ENCODE results near the gene NSD1. TPM values are rescaled to one million over a fixed set of nuclear protein-coding genes. Genes with fewer than 3 reads are reported as not detected.

The NSD1 gene
- total RNA-seq, 1 donor, result 53.2 TPM

DNA sequence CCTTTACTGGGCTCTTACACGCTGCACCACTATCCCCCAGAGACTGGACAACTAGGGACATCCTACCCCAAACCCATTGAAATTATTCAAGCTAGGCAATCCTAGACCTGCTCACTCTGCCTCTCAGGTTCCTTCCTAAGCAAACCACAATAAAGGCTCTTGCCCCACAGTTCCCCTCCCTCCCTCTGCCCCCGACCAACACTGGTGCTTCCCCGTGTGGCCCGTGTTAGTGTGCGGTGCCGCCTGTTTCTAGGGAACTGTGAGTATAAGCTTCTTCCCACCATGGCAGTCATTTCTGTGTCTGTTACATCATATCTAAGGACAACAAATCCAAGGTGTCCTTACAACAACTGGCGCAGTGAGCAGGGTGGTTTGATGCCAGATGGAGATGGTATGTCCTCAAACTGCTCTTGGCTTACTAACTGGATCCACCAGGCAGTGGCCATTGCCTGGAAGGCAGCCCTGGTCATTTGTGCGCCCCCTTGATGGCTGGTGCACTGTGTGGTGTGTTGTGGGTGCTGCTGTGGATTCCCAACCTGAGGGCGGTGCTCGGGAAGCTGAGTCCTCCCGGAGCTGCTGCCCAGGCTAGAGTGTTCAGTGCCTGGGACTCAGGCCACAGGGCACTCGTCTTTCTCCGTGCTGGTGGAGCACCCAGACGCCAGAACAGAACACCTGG, 186.5 kb downstream of the NSD1 start:
- peaks cover 2% of the 10 kb centered on the region for H3K79me2 ChIP-seq (ENCODE audit: insufficient read depth, low read length)
- H2AFZ ChIP-seq (ENCODE audit: low read length), result no peak overlapping the region
- H3K4me1 ChIP-seq (ENCODE audit: insufficient read depth, low read length), result no peaks in the 10 kb centered on the region
- TF ChIP-seq, protein P1, sequence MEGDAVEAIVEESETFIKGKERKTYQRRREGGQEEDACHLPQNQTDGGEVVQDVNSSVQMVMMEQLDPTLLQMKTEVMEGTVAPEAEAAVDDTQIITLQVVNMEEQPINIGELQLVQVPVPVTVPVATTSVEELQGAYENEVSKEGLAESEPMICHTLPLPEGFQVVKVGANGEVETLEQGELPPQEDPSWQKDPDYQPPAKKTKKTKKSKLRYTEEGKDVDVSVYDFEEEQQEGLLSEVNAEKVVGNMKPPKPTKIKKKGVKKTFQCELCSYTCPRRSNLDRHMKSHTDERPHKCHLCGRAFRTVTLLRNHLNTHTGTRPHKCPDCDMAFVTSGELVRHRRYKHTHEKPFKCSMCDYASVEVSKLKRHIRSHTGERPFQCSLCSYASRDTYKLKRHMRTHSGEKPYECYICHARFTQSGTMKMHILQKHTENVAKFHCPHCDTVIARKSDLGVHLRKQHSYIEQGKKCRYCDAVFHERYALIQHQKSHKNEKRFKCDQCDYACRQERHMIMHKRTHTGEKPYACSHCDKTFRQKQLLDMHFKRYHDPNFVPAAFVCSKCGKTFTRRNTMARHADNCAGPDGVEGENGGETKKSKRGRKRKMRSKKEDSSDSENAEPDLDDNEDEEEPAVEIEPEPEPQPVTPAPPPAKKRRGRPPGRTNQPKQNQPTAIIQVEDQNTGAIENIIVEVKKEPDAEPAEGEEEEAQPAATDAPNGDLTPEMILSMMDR (IDR thresholded peaks at IDR 0.05; ENCODE audit: extremely low read depth, low read depth, low read length), result no peak
- no peak overlapping the region for H3K27ac ChIP-seq (ENCODE audit: low read depth, low read length)
- H4K20me1 ChIP-seq (ENCODE audit: insufficient read depth, low read length), result peaks cover 12% of the 10 kb centered on the region
- no peaks in the 10 kb centered on the region for H3K27me3 ChIP-seq (ENCODE audit: insufficient read depth, low read length)
- no peak overlapping the region for H3K4me2 ChIP-seq (ENCODE audit: insufficient read depth, low read length)
- no peaks in the 10 kb centered on the region for H3K36me3 ChIP-seq (ENCODE audit: insufficient read depth, low read length)
- no peaks in the 10 kb centered on the region for H3K9me3 ChIP-seq (ENCODE audit: low read depth, low read length)
- H3K4me3 ChIP-seq (ENCODE audit: insufficient read depth, low read length), result no peak overlapping the region
- peak; percentile 3 for DNase-seq (ENCODE audit: insufficient read length, low spot score, missing footprints)

DNA sequence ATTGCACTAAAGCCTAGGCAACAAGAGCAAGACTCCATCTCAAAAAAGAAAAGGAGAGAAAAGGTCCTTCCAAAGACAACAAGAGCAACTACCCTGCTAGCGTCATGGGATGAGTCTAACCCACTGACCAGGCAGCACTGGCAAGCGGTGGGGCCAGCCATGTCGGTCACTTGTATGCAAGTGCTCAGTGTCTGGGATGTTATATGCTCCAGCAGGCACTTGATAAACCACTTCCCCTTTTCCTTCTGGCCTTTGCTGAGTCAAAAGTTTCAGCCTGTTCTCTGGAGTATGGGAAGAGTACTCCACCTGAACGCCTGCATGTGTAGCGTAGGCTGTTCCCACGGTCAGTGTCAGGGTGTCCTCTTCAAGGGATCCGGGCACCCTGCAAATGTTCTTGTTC, 187.3 kb downstream of the NSD1 start:
- Histone ChIP-seq H3K4me1 (ENCODE audit: insufficient read depth, low read length) (peaks cover 2% of the 10 kb centered on the region), H3K79me2 (ENCODE audit: insufficient read depth, low read length) (peaks cover 2% of the 10 kb centered on the region), H3K27ac (ENCODE audit: low read depth, low read length) (no peak overlapping the region), H4K20me1 (ENCODE audit: insufficient read depth, low read length) (peaks cover 12% of the 10 kb centered on the region), H2AFZ (ENCODE audit: low read length) (no peak overlapping the region), H3K4me3 (ENCODE audit: insufficient read depth, low read length) (no peak overlapping the region), H3K27me3 (ENCODE audit: insufficient read depth, low read length) (no peaks in the 10 kb centered on the region), H3K9me3 (ENCODE audit: low read depth, low read length) (no peaks in the 10 kb centered on the region), H3K36me3 (ENCODE audit: insufficient read depth, low read length) (no peaks in the 10 kb centered on the region), H3K4me2 (ENCODE audit: insufficient read depth, low read length) (no peak overlapping the region)
- TF ChIP-seq, protein P1 (IDR thresholded peaks at IDR 0.05; ENCODE audit: extremely low read depth, low read depth, low read length), result no peak
- peak; percentile 31 for DNase-seq (ENCODE audit: insufficient read length, low spot score, missing footprints)

DNA sequence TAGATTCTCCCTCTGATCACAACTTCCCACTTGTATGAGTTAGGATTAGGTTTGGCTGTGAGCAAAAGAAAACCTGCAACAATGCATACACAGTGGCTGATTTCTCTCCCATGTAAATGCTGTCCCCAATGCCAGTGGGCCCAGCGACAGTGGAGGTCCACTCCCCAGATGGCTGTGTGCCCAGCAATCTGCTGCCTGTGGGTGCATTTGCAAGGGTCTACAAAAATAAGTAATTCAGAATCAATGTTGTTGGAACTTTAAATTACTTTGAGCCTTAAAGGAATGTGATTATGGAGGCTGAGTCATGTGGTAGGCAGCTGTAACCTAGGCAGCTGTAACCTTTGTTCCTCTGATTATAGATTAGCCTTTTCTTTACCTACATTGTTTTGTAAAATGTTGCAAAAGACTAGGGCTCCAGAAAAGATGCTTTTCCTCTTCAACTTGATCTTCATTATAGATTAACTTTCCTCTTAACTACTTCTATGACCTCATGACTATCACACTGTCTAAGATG, 192.4 kb downstream of the NSD1 start:
- H3K4me1 ChIP-seq (ENCODE audit: insufficient read depth, low read length), result peaks cover 19% of the 10 kb centered on the region
- DNase-seq (ENCODE audit: insufficient read length, low spot score, missing footprints), result peak; percentile 61
- peaks cover 2% of the 10 kb centered on the region for H3K79me2 ChIP-seq (ENCODE audit: insufficient read depth, low read length)
- H3K9me3 ChIP-seq (ENCODE audit: low read depth, low read length), result no peaks in the 10 kb centered on the region
- H4K20me1 ChIP-seq (ENCODE audit: insufficient read depth, low read length), result no peaks in the 10 kb centered on the region
- no peak overlapping the region for H3K4me3 ChIP-seq (ENCODE audit: insufficient read depth, low read length)
- TF ChIP-seq, protein P1 (IDR thresholded peaks at IDR 0.05; ENCODE audit: extremely low read depth, low read depth, low read length), result no peak
- no peaks in the 10 kb centered on the region for H3K27me3 ChIP-seq (ENCODE audit: insufficient read depth, low read length)
- no peak overlapping the region for H3K4me2 ChIP-seq (ENCODE audit: insufficient read depth, low read length)
- H3K27ac ChIP-seq (ENCODE audit: low read depth, low read length), result no peak overlapping the region
- peaks cover 6% of the 10 kb centered on the region for H3K36me3 ChIP-seq (ENCODE audit: insufficient read depth, low read length)
- H2AFZ ChIP-seq (ENCODE audit: low read length), result no peak overlapping the region

Data from osteoblast (primary cell).